Nephron (organoid): ENCODE results near the gene ABL1.

Experiments used
- H3K27ac Mint-ChIP-seq, 3 experiments: 2 replicates each; pipeline ENCODE4 v1.8.0; 2020; ENCODE audit warnings: mixed read lengths in 3 of 3, mild to moderate bottlenecking in 2 of 3, moderate library complexity in 1 of 3
- H3K27me3 Mint-ChIP-seq: 2 replicates; pipeline ENCODE4 v1.8.0; 2021; ENCODE audit warnings: low read depth, mild to moderate bottlenecking, moderate library complexity, mixed read lengths
- H3K36me3 Mint-ChIP-seq: 2 replicates; pipeline ENCODE4 v1.8.0; 2020; ENCODE audit warnings: low read depth, mixed read lengths
- H3K4me1 Mint-ChIP-seq: 2 replicates; pipeline ENCODE4 v1.8.0; 2020; ENCODE audit warnings: mixed read lengths
- H3K4me3 Mint-ChIP-seq, 3 experiments: 2 replicates each; pipeline ENCODE4 v1.8.0; 2020; ENCODE audit warnings: mild to moderate bottlenecking in 3 of 3, mixed read lengths in 3 of 3, moderate library complexity in 2 of 3
- H3K9me3 Mint-ChIP-seq: 2 replicates; pipeline ENCODE4 v1.8.0; 2020; ENCODE audit warnings: mixed read lengths
- CTCF ChIP-seq, 3 experiments: fragments of 200-600 bp; sonication (generic); IDR thresholded peaks; one replicate each; pipeline ENCODE4 v1.5.0; 2021; ENCODE audit warnings: antibody characterized with exemption in 3 of 3; ENCODE audit not compliant: unreplicated experiment in 3 of 3

The ABL1 gene

GRCh38 chr9:130878295-130878694 lies 43.2 kb downstream of the ABL1 start:
- H3K27ac Mint-ChIP-seq = no peak overlapping the region
- TF ChIP-seq CTCF (IDR thresholded peaks at IDR 0.05; ENCODE audit: unreplicated experiment in 3 of 3) = no peak
- H3K27me3 Mint-ChIP-seq = no peaks in the 10 kb centered on the region
- no peak overlapping the region for H3K4me3 Mint-ChIP-seq
- H3K4me1 Mint-ChIP-seq = peaks cover 3% of the 10 kb centered on the region
- H3K9me3 Mint-ChIP-seq = no peaks in the 10 kb centered on the region
- H3K36me3 Mint-ChIP-seq = peaks cover 76% of the 10 kb centered on the region

GRCh38 chr9:130879863-130880411 lies 44.9 kb downstream of the ABL1 start:
- Mint-ChIP-seq H3K4me3 (no peak overlapping the region), H3K27ac (no peak overlapping the region), H3K4me1 (no peaks in the 10 kb centered on the region), H3K36me3 (peaks cover 66% of the 10 kb centered on the region), H3K9me3 (no peaks in the 10 kb centered on the region), H3K27me3 (no peaks in the 10 kb centered on the region)
- no peak for TF ChIP-seq CTCF (IDR thresholded peaks at IDR 0.05; ENCODE audit: unreplicated experiment in 3 of 3)

- H3K27me3 Mint-ChIP-seq = no peaks in the 10 kb centered on the region
- TF ChIP-seq CTCF (IDR thresholded peaks at IDR 0.05; ENCODE audit: unreplicated experiment in 3 of 3) = no peak
- no peaks in the 10 kb centered on the region for H3K9me3 Mint-ChIP-seq
- no peak overlapping the region for H3K27ac Mint-ChIP-seq
- no peaks in the 10 kb centered on the region for H3K4me1 Mint-ChIP-seq
- peaks cover 66% of the 10 kb centered on the region for H3K36me3 Mint-ChIP-seq
- H3K4me3 Mint-ChIP-seq = no peak overlapping the region
Observed at GRCh38 chr9:130880599-130881220, 45.7 kb downstream of the ABL1 start.

GRCh38 chr9:130881516-130881915 lies 46.5 kb downstream of the ABL1 start:
- Mint-ChIP-seq H3K4me1 (no peaks in the 10 kb centered on the region), H3K36me3 (peaks cover 69% of the 10 kb centered on the region), H3K4me3 (no peak overlapping the region), H3K27me3 (no peaks in the 10 kb centered on the region), H3K9me3 (no peaks in the 10 kb centered on the region), H3K27ac (no peak overlapping the region)
- TF ChIP-seq CTCF (IDR thresholded peaks at IDR 0.05; ENCODE audit: unreplicated experiment in 3 of 3) = no peak

- H3K27ac Mint-ChIP-seq = no peak overlapping the region
- no peak for TF ChIP-seq CTCF (IDR thresholded peaks at IDR 0.05; ENCODE audit: unreplicated experiment in 3 of 3)
- peaks cover 71% of the 10 kb centered on the region for H3K36me3 Mint-ChIP-seq
- H3K9me3 Mint-ChIP-seq = no peaks in the 10 kb centered on the region
- H3K4me3 Mint-ChIP-seq = no peak overlapping the region
- H3K27me3 Mint-ChIP-seq = no peaks in the 10 kb centered on the region
- H3K4me1 Mint-ChIP-seq = no peaks in the 10 kb centered on the region
Observed at GRCh38 chr9:130882696-130883225, 47.7 kb downstream of the ABL1 start.

GRCh38 chr9:130883479-130883878 lies 48.4 kb downstream of the ABL1 start:
- H3K36me3 Mint-ChIP-seq = peaks cover 74% of the 10 kb centered on the region
- H3K27me3 Mint-ChIP-seq = no peaks in the 10 kb centered on the region
- H3K27ac Mint-ChIP-seq = no peak overlapping the region
- H3K9me3 Mint-ChIP-seq = no peaks in the 10 kb centered on the region
- TF ChIP-seq CTCF (IDR thresholded peaks at IDR 0.05; ENCODE audit: unreplicated experiment in 3 of 3) = no peak
- no peak overlapping the region for H3K4me3 Mint-ChIP-seq
- H3K4me1 Mint-ChIP-seq = no peaks in the 10 kb centered on the region
